Breast epithelium (tissue), 3 donors: Measurements from ENCODE around the gene ENOSF1.
"Not testable (repeated sequence)": the region's sequence is repeated elsewhere in the genome, so short reads cannot be mapped to it uniquely, and the experiment has no call there.

ENCODE experiments used
- CTCF ChIP-seq, 3 donors: fragments of 450-650 bp; IDR thresholded peaks; one replicate each; pipeline ENCODE4 v1.5.1; 2016 to 2017; ENCODE audit warnings: antibody characterized with exemption in 3 of 3, mild to moderate bottlenecking in 3 of 3, moderate library complexity in 3 of 3
- POLR2A ChIP-seq: fragments of 450-650 bp; IDR thresholded peaks from one replicate; pipeline ENCODE4 v1.6.1; 2016; ENCODE audit warnings: antibody characterized with exemption, mild to moderate bottlenecking, moderate library complexity

GRCh38 chr18:730120-730519 is 17.7 kb upstream of the ENOSF1 start:
- not testable (repeated sequence) for TF ChIP-seq POLR2A; CTCF (IDR thresholded peaks at IDR 0.05)
